Activated T-cell treated with anti-CD3 and anti-CD28 coated beads, Interleukin-2, amount 50 U/mL, for 4 hours (primary cell): ENCODE measurements around the gene WNT3. TPM values are rescaled to one million over a fixed set of nuclear protein-coding genes. Genes with fewer than 3 reads are reported as not detected.
"Not testable (repeated sequence)": the region's sequence is repeated elsewhere in the genome, so short reads cannot be mapped to it uniquely, and the experiment has no call there.

ENCODE experiments used
- ATAC-seq, 2 donors: fragments of 200-7000 bp; cut with Tn5 transposase; one replicate each; pipeline ENCODE4 v1.10.0; 2021
- DNase-seq: peaks from one replicate; pipeline ENCODE4 v3.0.0-alpha.2; 2020
- H3K27me3 Mint-ChIP-seq: one replicate; pipeline ENCODE4 v1.8.0; 2021; ENCODE audit warnings: low read depth, mixed read lengths
- H3K36me3 Mint-ChIP-seq: one replicate; pipeline ENCODE4 v1.8.0; 2022; ENCODE audit warnings: mixed read lengths; ENCODE audit not compliant: insufficient read depth
- H3K4me1 Mint-ChIP-seq: one replicate; pipeline ENCODE4 v1.8.0; 2021; ENCODE audit warnings: low read depth, mixed read lengths
- H3K4me3 Mint-ChIP-seq: one replicate; pipeline ENCODE4 v1.8.0; 2021; ENCODE audit warnings: mild to moderate bottlenecking, moderate library complexity, mixed read lengths
- H3K9me3 Mint-ChIP-seq: one replicate; pipeline ENCODE4 v1.8.0; 2021; ENCODE audit warnings: mixed read lengths
- total RNA-seq, 3 donors: library from RNA; stranded (reverse); gene quantifications; one replicate each; pipeline ENCODE4 v1.2.1, GENCODE V29; 2021

The WNT3 gene
- total RNA-seq, 3 donors from 2014 or later = 0.08 TPM; not detected in 2

DNA sequence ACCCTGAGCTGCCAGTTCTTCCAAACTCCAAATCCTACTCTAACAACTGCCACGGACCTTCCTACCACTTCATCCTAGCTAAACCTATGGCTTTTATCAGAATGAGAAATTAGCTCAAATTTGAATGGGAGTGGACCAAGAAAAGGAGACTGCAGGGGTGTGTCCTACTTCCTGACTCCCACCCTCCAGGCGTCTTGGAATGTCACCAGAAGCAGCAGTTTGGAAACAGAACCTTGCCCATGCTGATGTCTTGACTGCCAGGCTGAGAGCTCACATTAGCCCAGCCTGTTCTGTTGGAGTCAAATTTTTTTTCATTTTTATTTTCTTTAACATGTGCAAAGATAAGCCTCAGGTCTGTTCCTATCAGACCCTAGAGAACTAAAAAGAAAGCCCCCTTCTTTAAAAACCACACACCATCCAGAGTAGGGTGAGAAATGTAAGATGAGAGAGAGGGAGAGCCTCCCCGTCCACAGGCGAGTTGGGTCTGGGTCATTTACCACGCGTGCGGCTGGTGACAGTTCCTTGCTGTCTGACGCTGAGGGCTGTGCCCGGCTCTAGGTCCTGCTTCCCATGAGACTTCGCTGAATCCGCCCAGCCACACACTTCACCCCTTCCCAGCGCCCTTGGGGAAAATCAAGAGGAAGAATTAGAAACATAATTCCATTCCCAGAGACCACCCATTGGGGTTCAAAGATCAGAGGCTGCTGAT is 54.3 kb downstream of the WNT3 start:
- Mint-ChIP-seq H3K4me1 (no peaks in the 10 kb centered on the region), H3K4me3 (no peak overlapping the region), H3K9me3 (no peaks in the 10 kb centered on the region), H3K36me3 (peaks cover 4% of the 10 kb centered on the region), H3K27me3 (peaks cover 6% of the 10 kb centered on the region)
- DNase-seq = no peak
- ATAC-seq = no peak

DNA sequence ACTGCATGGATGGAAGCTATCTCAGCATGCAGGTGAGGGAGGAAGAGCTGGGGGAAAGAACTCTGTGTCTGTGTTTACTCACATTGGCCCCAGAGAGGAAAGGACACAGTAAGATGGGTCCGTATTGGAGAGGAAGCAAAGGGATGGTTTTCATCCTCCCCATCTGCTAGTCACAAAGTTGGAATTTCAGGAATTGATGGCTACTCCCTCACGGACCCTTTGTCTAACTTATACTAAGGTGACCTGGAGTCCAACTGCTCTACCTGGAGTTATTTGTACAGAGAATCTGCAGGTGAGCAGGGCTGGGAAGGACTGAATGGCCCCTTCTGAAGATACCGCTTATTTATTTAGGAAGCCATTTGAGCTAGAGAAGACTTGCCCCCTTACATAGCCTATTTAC is 55.1 kb downstream of the WNT3 start:
- no peaks in the 10 kb centered on the region for H3K4me1 Mint-ChIP-seq
- ATAC-seq (no peak), DNase-seq (no peak)
- peaks cover 5% of the 10 kb centered on the region for H3K27me3 Mint-ChIP-seq
- no peaks in the 10 kb centered on the region for H3K9me3 Mint-ChIP-seq
- no peak overlapping the region for H3K4me3 Mint-ChIP-seq
- peaks cover 6% of the 10 kb centered on the region for H3K36me3 Mint-ChIP-seq

DNA sequence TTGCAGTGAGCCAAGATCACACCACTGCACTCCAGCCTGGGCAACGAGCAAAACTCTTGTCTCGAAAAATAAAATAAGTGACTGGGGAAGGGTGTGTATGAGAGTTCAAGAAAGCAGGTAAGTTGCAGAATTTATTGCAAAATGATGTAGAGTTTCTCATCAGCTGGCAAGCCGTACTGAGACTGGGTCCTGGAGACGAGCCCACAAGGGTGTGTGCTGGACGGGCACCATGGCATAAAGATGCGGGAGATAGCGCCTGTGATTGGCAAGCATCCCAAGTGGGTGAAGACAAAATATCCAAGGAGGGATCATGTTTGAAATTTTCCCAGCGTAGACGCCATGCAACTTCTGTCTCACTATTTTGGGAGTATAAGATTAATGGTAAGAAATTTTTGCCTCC is 59.4 kb downstream of the WNT3 start:
- ATAC-seq (no peak), DNase-seq (no peak)
- no peaks in the 10 kb centered on the region for H3K9me3 Mint-ChIP-seq
- peaks cover 27% of the 10 kb centered on the region for H3K36me3 Mint-ChIP-seq
- no peaks in the 10 kb centered on the region for H3K4me1 Mint-ChIP-seq
- H3K4me3 Mint-ChIP-seq = no peak overlapping the region
- no peaks in the 10 kb centered on the region for H3K27me3 Mint-ChIP-seq

- no peaks in the 10 kb centered on the region for H3K27me3 Mint-ChIP-seq
- no peaks in the 10 kb centered on the region for H3K9me3 Mint-ChIP-seq
Observed at GRCh38 chr17:46758614-46759013, 59.9 kb downstream of the WNT3 start.

GRCh38 chr17:46757588-46757987 is 60.9 kb downstream of the WNT3 start:
- peaks cover 30% of the 10 kb centered on the region for H3K36me3 Mint-ChIP-seq
- not testable (repeated sequence) for ATAC-seq, H3K27me3 Mint-ChIP-seq, H3K9me3 Mint-ChIP-seq, DNase-seq, H3K4me3 Mint-ChIP-seq, H3K4me1 Mint-ChIP-seq

More at GRCh38 chr17:46758614-46759013, 59.9 kb downstream of the WNT3 start:
- no peak overlapping the region for H3K4me3 Mint-ChIP-seq
- H3K36me3 Mint-ChIP-seq = peaks cover 29% of the 10 kb centered on the region
- DNase-seq = no peak
- ATAC-seq = no peak
- H3K4me1 Mint-ChIP-seq = no peaks in the 10 kb centered on the region

- ATAC-seq = no peak
Observed at GRCh38 chr17:46756861-46757260, 61.6 kb downstream of the WNT3 start.

GRCh38 chr17:46756081-46756735 is 62.3 kb downstream of the WNT3 start:
- no peaks in the 10 kb centered on the region for H3K9me3 Mint-ChIP-seq
- DNase-seq (no peak), ATAC-seq (no peak)
- no peaks in the 10 kb centered on the region for H3K4me1 Mint-ChIP-seq
- H3K27me3 Mint-ChIP-seq = no peaks in the 10 kb centered on the region
- H3K4me3 Mint-ChIP-seq = no peak overlapping the region
- peaks cover 30% of the 10 kb centered on the region for H3K36me3 Mint-ChIP-seq

More at GRCh38 chr17:46756861-46757260, 61.6 kb downstream of the WNT3 start:
- H3K9me3 Mint-ChIP-seq = no peaks in the 10 kb centered on the region
- H3K4me3 Mint-ChIP-seq = no peak overlapping the region
- DNase-seq = no peak
- no peaks in the 10 kb centered on the region for H3K27me3 Mint-ChIP-seq
- H3K4me1 Mint-ChIP-seq = no peaks in the 10 kb centered on the region
- H3K36me3 Mint-ChIP-seq = peaks cover 30% of the 10 kb centered on the region

DNA sequence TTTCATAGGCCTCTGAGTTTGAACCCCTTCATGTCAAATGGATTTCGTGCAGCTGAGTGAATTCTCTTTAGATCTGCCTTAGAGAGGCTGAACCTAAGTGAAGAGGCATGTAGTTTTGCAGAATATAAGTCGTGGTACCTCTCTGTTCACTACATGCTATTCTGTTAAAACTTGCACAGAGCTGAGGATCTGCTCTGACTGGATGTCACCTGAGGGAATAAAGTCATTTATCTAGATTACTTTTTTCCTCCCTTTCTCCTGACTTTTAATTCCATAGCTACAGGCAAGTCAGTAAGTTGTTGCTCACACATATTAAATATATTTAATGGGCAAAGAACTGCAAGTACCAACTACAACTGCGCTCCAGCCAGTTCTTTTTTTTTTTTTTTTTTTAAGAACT is 64.7 kb downstream of the WNT3 start:
- Mint-ChIP-seq H3K27me3 (no peaks in the 10 kb centered on the region), H3K36me3 (peaks cover 32% of the 10 kb centered on the region), H3K4me1 (no peaks in the 10 kb centered on the region), H3K9me3 (no peaks in the 10 kb centered on the region), H3K4me3 (no peak overlapping the region)
- no peak for DNase-seq
- ATAC-seq = no peak

GRCh38 chr17:46751425-46751824 is 67.1 kb downstream of the WNT3 start:
- Mint-ChIP-seq H3K4me3 (no peak overlapping the region), H3K27me3 (no peaks in the 10 kb centered on the region), H3K9me3 (no peaks in the 10 kb centered on the region), H3K4me1 (no peaks in the 10 kb centered on the region), H3K36me3 (peaks cover 28% of the 10 kb centered on the region)
- ATAC-seq (no peak), DNase-seq (no peak)

DNA sequence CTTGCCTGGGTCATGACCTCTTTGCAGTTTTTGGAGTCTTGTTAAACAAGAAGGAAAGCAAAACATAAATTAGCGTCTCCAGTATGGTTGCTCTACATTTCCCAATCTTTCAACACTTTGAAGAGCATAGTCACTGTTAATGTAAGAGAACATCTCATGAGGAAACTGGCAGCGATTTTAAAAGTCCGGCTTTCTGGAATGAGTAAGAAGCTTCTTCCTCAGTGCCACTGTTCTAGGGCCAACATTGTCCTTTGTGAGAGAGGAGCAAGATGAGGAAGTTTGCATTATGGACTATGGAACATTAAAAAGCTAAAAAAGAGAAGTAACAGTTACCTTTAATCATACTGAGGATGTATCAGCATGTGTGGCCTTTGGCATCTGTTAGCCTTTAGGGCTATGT is 73.1 kb downstream of the WNT3 start:
- Mint-ChIP-seq H3K36me3 (peaks cover 15% of the 10 kb centered on the region), H3K27me3 (no peaks in the 10 kb centered on the region), H3K4me1 (no peaks in the 10 kb centered on the region), H3K4me3 (no peak overlapping the region), H3K9me3 (no peaks in the 10 kb centered on the region)
- no peak for ATAC-seq
- no peak for DNase-seq

DNA sequence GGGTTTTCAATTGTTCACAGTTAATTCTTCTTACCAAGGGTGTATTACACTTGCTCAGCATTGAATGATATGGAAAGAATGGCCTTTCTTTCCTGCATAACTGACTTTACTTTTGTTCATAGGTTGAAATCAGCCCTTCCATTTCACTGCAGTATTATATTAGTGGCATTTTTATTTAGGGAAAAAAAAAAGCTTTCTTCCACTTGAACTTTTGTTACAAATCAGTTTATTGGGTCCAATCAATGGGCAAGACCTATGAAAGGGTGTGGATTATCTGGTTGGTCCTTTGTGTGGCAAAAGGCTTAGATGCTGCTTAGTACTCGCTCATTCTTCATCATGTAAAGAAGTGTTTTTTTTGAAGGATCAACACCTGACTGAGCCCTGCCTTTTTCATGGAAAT is 74.1 kb downstream of the WNT3 start:
- Mint-ChIP-seq H3K36me3 (peaks cover 15% of the 10 kb centered on the region), H3K27me3 (no peaks in the 10 kb centered on the region), H3K9me3 (no peaks in the 10 kb centered on the region), H3K4me3 (no peak overlapping the region), H3K4me1 (no peaks in the 10 kb centered on the region)
- ATAC-seq (no peak), DNase-seq (no peak)

- DNase-seq (no peak), ATAC-seq (peak in 1 of 2 donors; percentile 18)
- no peaks in the 10 kb centered on the region for H3K27me3 Mint-ChIP-seq
- no peak overlapping the region for H3K4me3 Mint-ChIP-seq
- H3K9me3 Mint-ChIP-seq = no peaks in the 10 kb centered on the region
- H3K36me3 Mint-ChIP-seq = peaks cover 10% of the 10 kb centered on the region
- H3K4me1 Mint-ChIP-seq = no peaks in the 10 kb centered on the region
Observed at GRCh38 chr17:46742565-46743270, 75.8 kb downstream of the WNT3 start.

- no peaks in the 10 kb centered on the region for H3K27me3 Mint-ChIP-seq
- ATAC-seq (no peak), DNase-seq (no peak)
- H3K4me1 Mint-ChIP-seq = no peaks in the 10 kb centered on the region
- H3K9me3 Mint-ChIP-seq = no peaks in the 10 kb centered on the region
- H3K36me3 Mint-ChIP-seq = peaks cover 14% of the 10 kb centered on the region
- H3K4me3 Mint-ChIP-seq = no peak overlapping the region
Observed at GRCh38 chr17:46741122-46741730, 77.3 kb downstream of the WNT3 start.

DNA sequence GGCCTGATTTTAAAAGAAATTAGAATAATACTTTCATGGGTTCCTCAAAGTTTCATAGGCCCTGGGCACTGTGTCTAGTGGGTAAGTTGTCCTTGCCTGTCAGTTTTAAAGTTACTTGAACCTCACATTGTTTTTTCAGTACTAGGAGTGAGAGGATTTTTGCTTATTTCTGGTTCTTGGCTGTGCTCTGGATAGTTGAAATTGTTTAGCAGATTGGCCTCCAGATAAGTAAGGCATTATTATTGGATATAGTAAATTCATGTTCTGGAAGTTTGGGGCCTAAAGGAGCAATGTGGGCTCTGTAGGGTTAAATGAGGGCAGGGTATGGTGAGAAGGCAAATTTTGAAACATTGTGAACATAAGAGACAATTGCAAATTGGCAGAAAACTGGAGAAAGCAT is 78.5 kb downstream of the WNT3 start:
- DNase-seq (no peak), ATAC-seq (no peak)
- H3K4me1 Mint-ChIP-seq = no peaks in the 10 kb centered on the region
- H3K4me3 Mint-ChIP-seq = no peak overlapping the region
- H3K27me3 Mint-ChIP-seq = no peaks in the 10 kb centered on the region
- peaks cover 14% of the 10 kb centered on the region for H3K36me3 Mint-ChIP-seq
- H3K9me3 Mint-ChIP-seq = no peaks in the 10 kb centered on the region
